ENCODE data around the gene CD274.
"Not testable (repeated sequence)": the region's sequence is repeated elsewhere in the genome, so short reads cannot be mapped to it uniquely, and the experiment has no call there.

CD274 gene

GRCh38 chr9:5450359-5451091, at the start of gene CD274:
Gene CD274, plus strand, starts transcription at chr9:5450542. Its CDS starts 5,572 bp downstream, at chr9:5456114.
- no peak for DNase-seq

GRCh38 chr9:5402217-5402616, 48.1 kb upstream of the CD274 start:
- no peak for DNase-seq

GRCh38 chr9:5408596-5408995, 41.7 kb upstream of the CD274 start:
- no peak for DNase-seq

GRCh38 chr9:5416953-5417352, 33.4 kb upstream of the CD274 start:
- DNase-seq, result no peak

DNA sequence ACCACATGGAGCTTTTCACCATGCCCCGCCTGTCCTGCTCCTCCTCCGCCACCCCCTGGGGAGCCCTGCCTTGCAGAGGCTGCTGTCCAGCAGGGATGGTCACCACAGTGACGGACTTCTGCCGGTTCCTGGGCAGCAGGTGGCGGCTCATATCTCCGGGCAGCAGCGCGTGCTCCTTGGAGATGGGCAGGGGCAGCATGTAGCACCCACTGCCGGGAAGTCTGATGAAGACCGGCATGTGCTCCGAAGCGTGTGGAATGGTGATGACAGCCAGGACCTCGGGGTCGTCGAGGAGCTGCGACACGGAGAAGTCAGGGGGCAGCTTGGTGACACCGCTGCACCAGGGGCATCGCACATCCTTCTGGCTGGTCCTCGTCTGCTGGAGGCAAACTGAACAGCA, 31.9 kb upstream of the CD274 start:
- DNase-seq, result no peak

DNA sequence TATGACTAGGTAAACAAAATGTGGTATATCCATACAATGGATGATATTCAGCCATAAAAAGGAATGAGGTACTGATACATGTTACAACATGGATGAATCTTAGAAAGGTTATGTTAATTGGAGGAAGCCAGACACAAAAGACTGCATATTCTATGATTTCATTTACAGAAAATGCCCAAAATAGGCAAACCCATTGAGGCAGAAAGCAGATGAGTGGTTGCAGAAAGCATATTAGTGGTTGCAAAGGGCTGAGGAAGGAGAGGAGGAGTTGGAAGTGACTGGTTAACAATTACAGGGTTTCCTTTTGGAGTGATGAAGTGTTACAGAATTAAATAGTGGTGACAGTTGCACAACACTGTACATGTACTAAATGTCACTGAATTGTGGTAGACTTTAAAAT, 30.4 kb upstream of the CD274 start:
- no peak for DNase-seq

GRCh38 chr9:5421163-5421562, 29.2 kb upstream of the CD274 start:
- no peak for DNase-seq

DNA sequence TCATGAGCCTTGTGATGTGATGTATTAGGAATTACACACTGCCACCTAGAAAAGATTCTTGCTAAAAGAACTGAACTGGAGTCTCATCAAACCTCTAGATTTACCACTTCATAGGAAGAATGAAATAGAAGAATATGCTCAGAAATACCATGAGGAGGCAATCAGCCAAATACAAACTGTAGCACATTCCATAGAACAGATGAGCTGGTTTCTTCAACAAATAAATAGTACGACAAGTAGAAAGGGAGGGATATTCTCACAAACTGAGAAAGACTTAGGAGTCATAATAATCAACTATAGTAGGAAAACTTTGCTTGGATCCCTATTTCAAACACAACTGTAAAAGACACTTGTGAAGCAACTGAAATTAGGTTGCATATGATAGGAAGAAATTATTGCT, 28.1 kb upstream of the CD274 start:
- DNase-seq, result no peak

DNA sequence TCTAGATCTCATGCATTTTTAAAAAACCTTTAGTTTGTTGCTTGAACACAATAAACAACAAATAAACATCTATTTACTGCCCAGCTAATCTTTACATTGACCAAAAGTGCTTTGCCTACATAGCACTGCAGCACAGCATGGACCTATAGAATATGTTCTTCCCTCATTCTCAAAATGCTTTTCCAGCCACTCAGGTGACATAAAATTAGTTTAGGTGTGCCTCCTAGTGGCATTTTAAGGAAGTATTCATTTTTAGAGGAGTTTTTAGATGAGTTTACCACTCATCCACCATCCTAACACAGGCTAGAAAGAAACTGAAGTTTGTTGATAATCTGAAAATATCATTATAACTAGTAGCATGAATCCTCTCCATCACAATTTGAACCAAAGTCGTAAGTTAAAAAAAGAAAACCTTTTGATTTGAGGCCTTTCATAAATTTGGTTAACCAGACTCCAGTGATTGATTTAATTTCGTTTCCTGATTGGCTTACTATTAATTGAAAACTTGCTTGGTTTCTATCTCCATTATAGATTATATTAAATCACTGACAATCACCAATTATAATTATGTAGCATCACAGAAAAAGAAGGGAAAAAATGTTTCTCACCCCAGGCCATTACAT, 25.2 kb upstream of the CD274 start:
- DNase-seq, result peak; percentile 2

- DNase-seq, result no peak
Measured at GRCh38 chr9:5427005-5427404, 23.3 kb upstream of the CD274 start.

GRCh38 chr9:5428172-5428571, 22.2 kb upstream of the CD274 start:
- DNase-seq, result no peak

GRCh38 chr9:5428794-5429528, 21.4 kb upstream of the CD274 start:
- no peak for DNase-seq

DNA sequence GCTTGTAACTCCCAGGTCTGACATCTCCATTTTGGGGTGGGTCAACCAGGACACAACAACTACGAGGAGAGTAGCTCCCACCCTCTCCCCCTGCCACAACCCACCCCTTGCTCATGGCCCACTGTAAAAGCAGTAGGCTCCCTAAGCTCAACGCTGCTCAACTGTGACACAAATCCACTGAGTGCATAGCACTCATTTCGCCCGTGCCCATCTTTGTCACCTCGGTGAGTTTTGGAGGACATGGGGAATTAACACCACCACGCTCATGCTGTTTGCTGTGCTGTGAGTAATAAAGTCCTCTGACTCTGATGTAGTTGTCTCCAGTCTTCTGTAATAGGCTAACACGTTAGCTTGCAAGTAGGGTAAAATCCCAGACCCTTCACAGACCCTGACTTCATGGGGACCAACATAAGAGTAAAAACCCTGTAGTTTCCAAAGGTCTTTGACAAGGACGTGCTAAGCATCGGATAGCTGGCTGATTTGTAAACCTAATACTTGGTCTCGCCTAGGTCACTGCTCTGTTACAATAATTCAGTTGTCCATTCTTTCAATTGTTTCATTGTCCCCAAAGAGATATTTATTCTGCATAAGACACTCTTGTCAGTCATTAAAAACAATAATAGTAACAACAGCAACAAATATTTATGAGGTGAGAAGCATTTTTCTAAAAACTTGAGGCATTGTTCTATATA, 20.3 kb upstream of the CD274 start:
- DNase-seq, result no peak

GRCh38 chr9:5430912-5431311, 19.4 kb upstream of the CD274 start:
- DNase-seq, result no peak

DNA sequence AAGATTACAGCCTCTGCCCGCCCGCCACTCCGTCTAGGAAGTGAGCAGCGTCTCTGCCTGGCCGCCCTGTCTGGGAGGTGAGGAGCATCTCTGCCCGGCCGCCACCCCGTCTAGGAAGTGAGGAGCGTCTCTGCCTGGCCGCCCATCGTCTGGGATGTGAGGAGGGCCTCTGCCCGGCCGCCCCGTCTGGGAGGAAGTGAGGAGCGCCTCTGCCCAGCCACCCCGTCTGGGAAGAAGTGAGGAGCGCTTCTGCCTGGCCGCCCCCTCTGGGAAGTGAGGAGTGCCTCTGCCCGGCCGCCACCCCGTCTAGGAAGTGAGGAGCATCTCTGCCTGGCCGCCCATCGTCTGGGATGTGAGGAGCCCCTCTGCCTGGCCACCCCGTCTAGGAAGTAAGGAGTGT, 17.5 kb upstream of the CD274 start:
- not testable (repeated sequence) for DNase-seq

DNA sequence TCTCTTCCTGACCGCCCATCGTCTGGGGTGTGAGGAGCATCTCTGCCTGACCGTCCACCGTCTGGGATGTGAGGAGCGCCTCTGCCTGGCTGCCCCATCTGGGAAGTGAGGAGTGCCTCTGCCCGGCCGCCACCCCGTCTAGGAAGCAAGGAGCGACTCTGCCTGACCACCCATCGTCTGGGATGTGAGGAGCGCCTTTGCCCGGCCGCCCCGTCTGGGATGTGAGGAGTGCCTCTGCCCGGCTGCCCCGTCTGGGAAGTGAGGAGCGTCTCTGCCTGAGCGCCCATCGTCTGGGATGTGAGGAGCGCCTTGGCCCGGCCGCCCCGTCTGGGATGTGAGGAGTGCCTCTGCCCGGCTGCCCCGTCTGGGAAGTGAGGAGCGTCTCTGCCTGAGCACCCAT, 17.0 kb upstream of the CD274 start:
- DNase-seq, result not testable (repeated sequence)

DNA sequence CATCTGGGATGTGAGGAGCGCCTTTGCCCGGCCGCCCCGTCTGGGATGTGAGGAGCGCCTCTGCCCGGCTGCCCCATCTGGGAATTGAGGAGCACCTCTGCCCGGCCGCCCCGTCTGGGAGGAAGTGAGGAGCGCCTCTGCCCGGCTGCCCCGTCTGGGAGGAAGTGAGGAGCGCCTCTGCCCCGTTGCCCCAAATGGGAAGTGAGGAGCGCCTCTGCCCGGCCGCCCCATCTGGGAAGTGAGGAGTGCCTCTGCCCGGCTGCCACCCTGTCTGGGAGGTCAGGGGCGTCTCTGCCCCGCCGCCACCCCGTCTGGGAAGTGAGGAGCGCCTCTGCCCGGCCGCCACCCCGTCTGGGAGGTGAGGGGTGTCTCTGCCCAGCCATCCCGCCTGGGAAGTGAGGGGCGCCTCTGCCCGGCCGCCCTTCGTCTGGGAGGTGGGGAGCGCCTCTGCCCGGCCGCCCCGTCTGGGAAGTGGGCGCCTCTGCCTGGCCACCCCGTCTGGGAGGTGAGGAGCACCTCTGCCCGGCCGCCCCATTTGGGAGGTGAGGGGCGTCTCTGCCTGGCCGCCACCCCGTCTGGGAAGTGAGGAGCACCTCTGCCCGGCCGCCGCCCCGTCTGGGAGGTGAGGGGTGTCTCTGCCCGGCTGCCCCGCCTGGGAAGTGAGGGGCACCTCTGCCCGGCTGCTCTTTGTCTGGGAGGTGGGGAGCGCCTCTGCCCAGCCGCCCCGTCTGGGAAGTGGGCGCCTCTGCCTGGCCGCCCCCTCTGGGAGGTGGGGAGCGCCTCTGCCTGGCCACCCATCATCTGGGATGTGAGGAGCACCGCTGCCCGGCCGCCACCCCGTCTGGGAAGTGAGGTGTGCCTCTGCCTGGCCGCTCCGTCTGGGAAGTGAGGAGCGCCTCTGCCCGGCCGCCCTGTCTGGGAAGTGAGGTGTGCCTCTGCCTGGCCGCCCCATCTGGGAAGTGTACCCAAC, 16.2 kb upstream of the CD274 start:
- not testable (repeated sequence) for DNase-seq

GRCh38 chr9:5435912-5436311, 14.4 kb upstream of the CD274 start:
- DNase-seq, result no peak

DNA sequence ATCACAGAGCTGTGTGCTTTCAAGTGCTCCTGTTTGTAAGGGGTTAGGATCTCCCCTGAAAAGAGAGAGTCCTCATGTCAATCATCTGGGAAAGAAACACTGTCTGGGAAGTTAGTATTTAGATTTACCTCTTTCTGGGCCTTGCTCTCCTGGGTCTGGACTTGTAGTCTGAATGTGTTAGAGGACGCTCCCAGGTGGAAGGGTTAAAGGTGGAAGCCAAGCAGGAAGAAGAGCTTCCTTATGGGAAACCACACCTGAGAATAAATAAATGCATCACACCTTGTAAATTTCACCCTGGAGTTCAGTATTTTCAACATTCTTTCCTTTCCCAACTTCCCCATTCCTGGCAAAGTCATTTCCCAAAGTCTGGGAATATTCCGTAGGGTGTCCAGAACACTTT, 13.9 kb upstream of the CD274 start:
- no peak for DNase-seq

DNA sequence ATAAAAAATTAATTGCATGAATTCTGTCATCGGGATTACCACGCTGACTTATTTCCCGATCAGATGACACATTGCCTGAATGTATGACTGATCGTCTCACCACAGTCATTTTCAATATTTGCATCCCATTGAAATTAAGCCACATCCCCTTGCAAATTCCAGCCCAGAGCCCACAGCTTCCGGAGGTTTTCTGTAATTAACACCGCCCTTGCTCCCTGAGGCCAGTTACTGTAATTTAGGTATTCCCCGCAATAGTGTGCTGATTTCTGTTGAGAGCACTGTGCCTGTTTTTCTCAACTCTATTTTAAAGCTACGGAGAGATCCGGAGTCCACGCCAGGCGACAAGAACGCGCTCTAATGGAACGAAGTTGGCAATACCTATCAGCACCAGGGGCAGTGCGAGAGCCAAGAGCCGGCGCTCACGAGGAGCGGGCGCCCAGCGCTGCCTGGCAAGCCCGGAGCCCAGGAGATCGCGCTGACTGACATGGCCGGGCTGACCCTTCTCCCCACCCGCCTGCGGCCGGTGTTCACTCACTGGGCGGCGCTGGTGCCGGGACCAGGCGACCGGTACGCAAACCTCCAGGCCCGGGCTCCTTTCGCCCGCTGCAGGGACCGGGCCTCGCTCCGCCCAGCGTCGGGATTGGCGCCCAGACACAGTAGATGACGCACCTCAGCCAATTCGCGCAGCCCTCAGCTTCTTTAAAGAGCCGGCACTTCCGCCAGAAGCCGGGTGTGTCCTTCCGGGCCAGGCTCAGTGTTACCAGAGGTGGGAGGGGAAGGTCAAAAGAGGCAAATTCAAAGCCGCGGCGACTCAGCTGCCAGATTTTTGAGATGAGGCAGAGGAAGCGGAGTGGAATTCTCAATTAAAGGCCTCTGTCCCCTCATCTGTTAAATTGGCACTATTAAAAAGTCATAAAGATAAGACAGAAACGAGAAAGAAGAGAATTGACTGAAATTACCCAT, 12.8 kb upstream of the CD274 start, which contains the start of gene PLGRKT:
Gene PLGRKT (minus strand): TSS at position 672 of the 963 bp plus-strand sequence. CDS start 5,948 bp downstream, outside the sequence.
- DNase-seq, result peak; percentile 68
